Panc1 (cell line): Measurements from ENCODE around the gene ATP2B2. TPM values are rescaled to one million over a fixed set of nuclear protein-coding genes. Genes with fewer than 3 reads are reported as not detected.

Experiments used
- ATAC-seq: fragments of 200-7000 bp; cut with Tn5 transposase; 2 replicates; pipeline ENCODE4 v1.9.1; 2020; ENCODE audit warnings: mild to moderate bottlenecking, moderate library complexity
- BruUV-seq: library from RNA; stranded (reverse); fragments of 400-500 nt; replicated peaks from 2 replicates; lab custom pipeline; 2021; lab: Mats Ljungman, UMichigan
- CTCF ChIA-PET: fragments of 300-600 bp; sonication (Branson Sonifier 250); formaldehyde crosslinking; loops from one replicate; lab custom pipeline; 2022; ENCODE audit warnings: antibody characterized with exemption; lab: Charles Lee
- POLR2A ChIA-PET: fragments of 300-600 bp; sonication (Branson Sonifier 250); formaldehyde crosslinking; loops from one replicate; lab custom pipeline; 2022; ENCODE audit warnings: antibody characterized with exemption; lab: Charles Lee
- DNase-seq: peaks from one replicate; pipeline ENCODE4 v3.0.0-alpha.2; 2010; ENCODE audit warnings: low read depth, low spot score
- H3K27ac ChIP-seq: 2 replicates; pipeline ENCODE4 v1.5.1; 2011; ENCODE audit warnings: mild to moderate bottlenecking, low read length, inconsistent platforms
- H3K27me3 ChIP-seq: fragments of 200-500 bp; sonication (Bioruptor generic); 2 replicates; pipeline ENCODE4 v1.6.0; 2014; ENCODE audit warnings: low read length, inconsistent platforms; ENCODE audit not compliant: control insufficient read depth, insufficient read depth
- H3K36me3 ChIP-seq: fragments of 200-500 bp; sonication (Bioruptor generic); 2 replicates; pipeline ENCODE4 v1.5.1; 2014; ENCODE audit warnings: inconsistent platforms, mild to moderate bottlenecking, low read length, moderate library complexity; ENCODE audit not compliant: control insufficient read depth, insufficient read depth
- H3K4me1 ChIP-seq: 2 replicates; pipeline ENCODE4 v1.5.1; 2011; ENCODE audit warnings: inconsistent platforms, mild to moderate bottlenecking, low read length, moderate library complexity; ENCODE audit not compliant: control insufficient read depth, insufficient read depth
- H3K4me3 ChIP-seq, 2 experiments: 2 replicates each; pipeline ENCODE4 v1.5.1; 2011 to 2012; ENCODE audit warnings: low read depth in 2 of 2, low read length in 2 of 2, mild to moderate bottlenecking in 2 of 2, inconsistent platforms in 1 of 2, moderate library complexity in 1 of 2
- H3K9me3 ChIP-seq: fragments of 200-500 bp; sonication (Bioruptor generic); 2 replicates; pipeline ENCODE4 v1.5.1; 2014; ENCODE audit warnings: low read depth, mild to moderate bottlenecking, inconsistent platforms, low read length, moderate library complexity; ENCODE audit not compliant: control insufficient read depth, insufficient read depth
- POLR2AphosphoS5 ChIP-seq: IDR thresholded peaks from 2 replicates; pipeline ENCODE4 v1.6.1; 2012; ENCODE audit warnings: mild to moderate bottlenecking, low read depth, low read length, moderate library complexity
- SIN3A ChIP-seq: IDR thresholded peaks from 2 replicates; pipeline ENCODE4 v1.6.1; 2012; ENCODE audit warnings: low read depth, mild to moderate bottlenecking, low read length, moderate library complexity, borderline replicate concordance; ENCODE audit not compliant: insufficient read depth
- TCF7L2 ChIP-seq: IDR thresholded peaks from 2 replicates; pipeline ENCODE4 v1.6.1; 2011; ENCODE audit warnings: mild to moderate bottlenecking, low read depth, low read length, inconsistent platforms
- in situ Hi-C: cut with HindIII; loops from 2 replicates; pipeline ENCODE4 v1.10.0; 2016; ENCODE audit warnings: low sequenced_read_pairs, low pct_unique_long_range_greater_than_20kb
- intact Hi-C: fragments of 100-400 bp; cut with micrococcal nuclease; formaldehyde crosslinking; loops from one replicate; pipeline ENCODE4 v1.10.0; 2022; ENCODE audit not compliant: unreplicated experiment
- total RNA-seq: library from RNA; stranded (reverse); gene quantifications from one replicate; pipeline ENCODE4 v1.2.1, GENCODE V29; 2021; ENCODE audit not compliant: unreplicated experiment
- TF ChIP-seq, protein P1 (sequence below): fragments of 450-650 bp; IDR thresholded peaks from 2 replicates; pipeline ENCODE4 v1.5.1; 2017; ENCODE audit warnings: mild to moderate bottlenecking
- TF ChIP-seq, protein P2 (sequence below), 2 experiments: IDR thresholded peaks; 2 replicates each; pipeline ENCODE4 v1.6.1; 2011 to 2012; ENCODE audit warnings: low read depth in 2 of 2, control low read depth in 1 of 2, low read length in 1 of 2, mild to moderate bottlenecking in 1 of 2, moderate library complexity in 1 of 2; ENCODE audit not compliant: insufficient read depth in 1 of 2

Gene ATP2B2
- total RNA-seq, 1 experiment from 2014 or later, result not detected

DNA sequence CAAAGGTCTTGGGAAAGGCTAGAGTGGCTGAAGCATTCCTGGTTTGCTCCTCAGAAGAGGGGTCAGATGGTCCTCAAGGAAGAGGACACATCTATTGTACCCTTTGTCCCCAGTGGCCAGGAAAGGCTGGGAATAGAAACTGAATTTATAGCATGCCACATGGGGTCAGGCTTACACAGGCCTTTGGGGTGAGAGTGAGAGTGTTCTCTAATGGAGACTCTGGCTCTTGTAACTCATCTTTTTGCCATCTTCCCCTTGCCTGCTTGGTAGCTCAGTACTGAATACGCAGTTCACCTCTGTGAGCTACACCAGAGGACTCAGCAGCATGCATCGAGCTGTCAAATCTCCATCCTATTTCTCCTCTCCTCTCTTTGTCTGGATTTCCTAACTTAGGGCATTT, 87.5 kb downstream of the ATP2B2 start:
- BruUV-seq, result no TSS peak
- Histone ChIP-seq H3K4me1 (no peaks in the 10 kb centered on the region), H3K27ac (no peak overlapping the region), H3K36me3 (no peaks in the 10 kb centered on the region), H3K4me3 (no peak overlapping the region), H3K9me3 (no peaks in the 10 kb centered on the region), H3K27me3 (peaks cover 2% of the 10 kb centered on the region)
- ChIA-PET CTCF (interaction anchor here (0.6 to 1.5 kb wide), 4 partner anchors 8 to 322 kb away, joined by 3 to 7 read pairs (median 3); no protein-coding TSS in a partner anchor), POLR2A (no interaction called here)
- no peak for TF ChIP-seq TCF7L2
- TF ChIP-seq, protein P1, sequence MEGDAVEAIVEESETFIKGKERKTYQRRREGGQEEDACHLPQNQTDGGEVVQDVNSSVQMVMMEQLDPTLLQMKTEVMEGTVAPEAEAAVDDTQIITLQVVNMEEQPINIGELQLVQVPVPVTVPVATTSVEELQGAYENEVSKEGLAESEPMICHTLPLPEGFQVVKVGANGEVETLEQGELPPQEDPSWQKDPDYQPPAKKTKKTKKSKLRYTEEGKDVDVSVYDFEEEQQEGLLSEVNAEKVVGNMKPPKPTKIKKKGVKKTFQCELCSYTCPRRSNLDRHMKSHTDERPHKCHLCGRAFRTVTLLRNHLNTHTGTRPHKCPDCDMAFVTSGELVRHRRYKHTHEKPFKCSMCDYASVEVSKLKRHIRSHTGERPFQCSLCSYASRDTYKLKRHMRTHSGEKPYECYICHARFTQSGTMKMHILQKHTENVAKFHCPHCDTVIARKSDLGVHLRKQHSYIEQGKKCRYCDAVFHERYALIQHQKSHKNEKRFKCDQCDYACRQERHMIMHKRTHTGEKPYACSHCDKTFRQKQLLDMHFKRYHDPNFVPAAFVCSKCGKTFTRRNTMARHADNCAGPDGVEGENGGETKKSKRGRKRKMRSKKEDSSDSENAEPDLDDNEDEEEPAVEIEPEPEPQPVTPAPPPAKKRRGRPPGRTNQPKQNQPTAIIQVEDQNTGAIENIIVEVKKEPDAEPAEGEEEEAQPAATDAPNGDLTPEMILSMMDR, result peak; percentile 60
- ATAC-seq (peak; percentile 74), DNase-seq (peak; percentile 20)
- in situ Hi-C loops, result no loop called here
- intact Hi-C loops, result loop anchor here (5.0 kb wide), 1 partner anchor 319 kb away; no protein-coding TSS in a partner anchor

DNA sequence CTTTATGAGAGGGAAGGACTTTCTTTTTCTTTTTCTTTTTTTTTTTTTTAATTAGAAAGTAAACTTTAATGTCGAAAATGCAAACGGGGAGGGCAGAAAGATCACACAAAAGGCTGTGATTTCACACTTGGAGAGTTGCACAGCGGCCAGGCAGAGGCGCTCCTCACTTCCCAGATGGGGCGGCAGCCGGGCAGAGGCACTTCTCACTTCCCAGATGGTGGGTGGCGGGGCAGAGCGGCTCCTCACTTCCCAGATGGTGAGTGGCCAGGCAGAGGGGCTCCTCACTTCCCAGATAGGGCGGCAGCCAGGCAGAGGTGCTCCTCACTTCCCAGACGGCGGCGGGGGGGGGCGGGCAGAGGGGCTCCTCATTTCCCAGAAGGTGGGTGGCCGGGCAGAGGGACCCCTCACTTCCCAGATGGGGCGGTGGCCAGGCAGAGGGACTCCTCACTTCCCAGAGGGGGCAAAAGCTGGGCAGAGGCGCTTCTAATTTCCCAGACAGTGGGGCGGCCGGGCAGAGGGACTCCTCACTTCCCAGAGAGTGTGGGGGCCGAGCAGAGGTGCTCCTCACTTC, 88.6 kb downstream of the ATP2B2 start:
- Histone ChIP-seq H3K27ac (no peak overlapping the region), H3K27me3 (peaks cover 2% of the 10 kb centered on the region; the same call in 1 of the 2 replicates), H3K4me1 (no peaks in the 10 kb centered on the region), H3K36me3 (no peaks in the 10 kb centered on the region), H3K9me3 (no peaks in the 10 kb centered on the region), H3K4me3 (no peak overlapping the region)
- DNase-seq (no peak), ATAC-seq (no peak)
- no TSS peak for BruUV-seq
- ChIA-PET POLR2A (no interaction called here), CTCF (interaction anchor here (1.5 kb wide), 1 partner anchor 321 kb away, joined by 7 read pairs; no protein-coding TSS in a partner anchor)
- TF ChIP-seq, protein P2, sequence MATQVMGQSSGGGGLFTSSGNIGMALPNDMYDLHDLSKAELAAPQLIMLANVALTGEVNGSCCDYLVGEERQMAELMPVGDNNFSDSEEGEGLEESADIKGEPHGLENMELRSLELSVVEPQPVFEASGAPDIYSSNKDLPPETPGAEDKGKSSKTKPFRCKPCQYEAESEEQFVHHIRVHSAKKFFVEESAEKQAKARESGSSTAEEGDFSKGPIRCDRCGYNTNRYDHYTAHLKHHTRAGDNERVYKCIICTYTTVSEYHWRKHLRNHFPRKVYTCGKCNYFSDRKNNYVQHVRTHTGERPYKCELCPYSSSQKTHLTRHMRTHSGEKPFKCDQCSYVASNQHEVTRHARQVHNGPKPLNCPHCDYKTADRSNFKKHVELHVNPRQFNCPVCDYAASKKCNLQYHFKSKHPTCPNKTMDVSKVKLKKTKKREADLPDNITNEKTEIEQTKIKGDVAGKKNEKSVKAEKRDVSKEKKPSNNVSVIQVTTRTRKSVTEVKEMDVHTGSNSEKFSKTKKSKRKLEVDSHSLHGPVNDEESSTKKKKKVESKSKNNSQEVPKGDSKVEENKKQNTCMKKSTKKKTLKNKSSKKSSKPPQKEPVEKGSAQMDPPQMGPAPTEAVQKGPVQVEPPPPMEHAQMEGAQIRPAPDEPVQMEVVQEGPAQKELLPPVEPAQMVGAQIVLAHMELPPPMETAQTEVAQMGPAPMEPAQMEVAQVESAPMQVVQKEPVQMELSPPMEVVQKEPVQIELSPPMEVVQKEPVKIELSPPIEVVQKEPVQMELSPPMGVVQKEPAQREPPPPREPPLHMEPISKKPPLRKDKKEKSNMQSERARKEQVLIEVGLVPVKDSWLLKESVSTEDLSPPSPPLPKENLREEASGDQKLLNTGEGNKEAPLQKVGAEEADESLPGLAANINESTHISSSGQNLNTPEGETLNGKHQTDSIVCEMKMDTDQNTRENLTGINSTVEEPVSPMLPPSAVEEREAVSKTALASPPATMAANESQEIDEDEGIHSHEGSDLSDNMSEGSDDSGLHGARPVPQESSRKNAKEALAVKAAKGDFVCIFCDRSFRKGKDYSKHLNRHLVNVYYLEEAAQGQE (IDR thresholded peaks at IDR 0.05; ENCODE audit: insufficient read depth in 1 of 2, low read depth in 2 of 2, low read length in 1 of 2), result no peak
- TF ChIP-seq POLR2AphosphoS5 (no peak), TCF7L2 (no peak), SIN3A (no peak)
- TF ChIP-seq, protein P1, result no peak
- intact Hi-C loops, result loop anchor here (5.0 kb wide), 1 partner anchor 320 kb away; no protein-coding TSS in a partner anchor
- in situ Hi-C loops, result no loop called here
